HAP-1 (cell line): ENCODE results near the gene CHRDL2.

Experiments used
- DNase-seq, 2 experiments: peaks; one replicate each; pipeline ENCODE4 v3.0.0-alpha.2; 2016 to 2020; ENCODE audit warnings: low spot score in 2 of 2
- H3K27me3 ChIP-seq: fragments of 250-450 bp; sonication (Bioruptor Pico); 2 replicates; pipeline ENCODE4 v1.5.1; 2020; ENCODE audit warnings: low read depth, mild to moderate bottlenecking, moderate library complexity
- H3K36me3 ChIP-seq: fragments of 250-450 bp; sonication (Bioruptor Pico); replicated peaks from 2 replicates; pipeline ENCODE4 v1.5.1; 2020; ENCODE audit warnings: mild to moderate bottlenecking
- H3K4me1 ChIP-seq: fragments of 250-450 bp; sonication (Bioruptor Pico); 2 replicates; pipeline ENCODE4 v1.5.1; 2020; ENCODE audit warnings: mild to moderate bottlenecking
- H3K4me3 ChIP-seq: fragments of 250-450 bp; sonication (Bioruptor Pico); 2 replicates; pipeline ENCODE4 v1.5.1; 2020; ENCODE audit warnings: mild to moderate bottlenecking, moderate library complexity
- H3K9me3 ChIP-seq: fragments of 250-450 bp; sonication (Bioruptor Pico); 2 replicates; pipeline ENCODE4 v1.5.1; 2020; ENCODE audit warnings: mild to moderate bottlenecking, moderate library complexity
- in situ Hi-C: fragments of 300-500 bp; cut with MboI; formaldehyde crosslinking; loops from 3 replicates; pipeline ENCODE4 v1.14.3; 2020; ENCODE audit warnings: low sequenced_read_pairs, inconsistent platforms, mixed read lengths

The CHRDL2 gene

DNA sequence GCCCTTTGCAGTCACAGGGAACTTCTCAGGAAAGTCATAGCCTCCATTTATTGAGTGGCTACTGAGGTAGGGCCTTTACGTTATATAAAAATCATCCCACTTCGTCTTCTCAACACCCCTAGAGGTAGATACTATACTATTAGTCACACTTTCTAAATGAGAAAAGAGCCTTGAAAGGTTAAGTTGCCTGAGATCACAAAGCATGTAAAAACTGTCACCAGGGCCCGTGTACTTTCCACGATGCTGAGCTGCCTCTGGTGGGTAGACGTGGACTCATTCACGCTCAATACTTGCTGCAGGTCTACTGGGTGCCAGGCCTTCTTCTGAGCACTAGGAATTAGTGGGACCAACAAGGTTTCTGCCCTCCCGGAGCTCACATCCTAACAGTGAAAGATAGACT, 16.3 kb downstream of the CHRDL2 start:
- DNase-seq, result no peak
- Histone ChIP-seq H3K4me3 (no peak overlapping the region), H3K27me3 (no peaks in the 10 kb centered on the region), H3K36me3 (no peaks in the 10 kb centered on the region), H3K9me3 (no peaks in the 10 kb centered on the region), H3K4me1 (peaks cover 6% of the 10 kb centered on the region)
- in situ Hi-C loops, result no loop called here

DNA sequence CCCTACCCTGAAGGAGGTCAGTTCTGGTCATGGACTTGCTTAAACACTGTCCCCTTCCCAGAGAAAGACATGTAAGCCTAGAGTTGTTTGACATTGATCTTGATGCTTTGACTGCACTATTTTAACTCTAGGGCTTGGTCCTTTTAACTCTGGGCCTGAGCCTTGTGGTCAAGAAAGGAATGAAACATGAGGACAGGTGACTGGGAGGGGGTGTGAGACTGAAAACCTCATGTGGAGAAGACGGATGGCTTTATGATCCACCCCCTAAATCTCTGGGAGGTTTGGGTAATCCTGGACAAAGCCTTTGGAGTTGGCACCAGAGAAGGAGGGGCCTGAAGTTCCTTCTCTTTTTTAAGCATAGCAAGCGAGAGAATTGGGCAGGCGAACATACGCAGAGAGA, 17.5 kb downstream of the CHRDL2 start:
- Histone ChIP-seq H3K36me3 (no peaks in the 10 kb centered on the region), H3K4me3 (no peak overlapping the region), H3K9me3 (no peaks in the 10 kb centered on the region), H3K27me3 (no peaks in the 10 kb centered on the region), H3K4me1 (peaks cover 6% of the 10 kb centered on the region)
- in situ Hi-C loops, result no loop called here
- DNase-seq, result no peak

DNA sequence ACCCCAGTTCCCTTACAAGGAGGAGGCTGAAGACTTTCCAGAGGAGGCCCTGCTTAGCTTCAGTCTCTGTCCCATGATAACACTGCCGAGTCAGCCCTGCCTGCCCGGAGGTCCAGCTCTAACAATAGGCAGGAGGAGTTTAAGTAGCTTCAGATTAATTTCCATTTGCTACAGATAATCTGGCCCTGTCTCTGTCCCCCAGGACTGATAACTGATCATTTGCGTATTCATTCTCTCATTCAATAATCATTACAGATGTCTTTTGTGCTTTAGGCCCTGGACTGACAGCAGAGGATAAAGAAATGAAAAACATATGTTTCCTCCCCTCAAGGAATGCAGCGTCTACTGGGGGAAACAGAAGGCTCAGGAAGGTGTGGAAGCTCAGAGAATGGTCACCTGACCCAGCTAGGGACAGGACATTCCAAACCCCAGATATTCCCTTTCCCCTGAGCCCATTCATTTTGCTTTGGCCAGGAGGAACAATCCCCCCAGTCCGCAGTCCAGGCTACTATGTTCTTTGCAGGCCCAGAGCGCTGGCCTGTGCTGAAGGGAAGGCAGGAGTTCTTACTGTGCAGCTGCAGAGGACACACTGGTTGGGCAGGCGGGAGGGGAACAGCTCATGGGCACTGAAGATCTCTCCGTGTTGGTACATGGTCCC, 20.8 kb downstream of the CHRDL2 start:
- in situ Hi-C loops, result no loop called here
- DNase-seq, result peak; percentile 4 to 33
- Histone ChIP-seq H3K9me3 (no peaks in the 10 kb centered on the region), H3K4me1 (peaks cover 6% of the 10 kb centered on the region), H3K27me3 (no peaks in the 10 kb centered on the region), H3K4me3 (no peak overlapping the region), H3K36me3 (no peaks in the 10 kb centered on the region)

DNA sequence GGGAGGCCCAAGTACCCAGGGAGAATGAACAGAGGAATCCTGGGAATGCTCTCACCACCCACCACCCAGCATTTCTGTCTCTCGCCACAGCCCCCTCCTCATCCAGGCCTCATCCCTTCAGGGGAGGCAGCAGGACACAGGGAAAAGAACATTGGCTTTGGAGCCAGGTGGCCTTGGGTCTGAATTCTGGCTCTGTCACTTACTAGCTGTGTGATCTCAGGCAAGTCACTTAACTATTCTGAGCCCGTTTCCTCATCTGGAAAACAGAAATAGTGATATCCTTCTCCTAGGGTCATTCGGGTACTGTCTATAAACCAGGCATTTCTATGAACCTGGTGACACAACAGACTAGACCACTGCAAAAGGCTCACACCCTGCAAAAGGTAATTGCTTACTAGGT, 22.1 kb downstream of the CHRDL2 start:
- in situ Hi-C loops, result no loop called here
- H3K4me1 ChIP-seq, result peaks cover 6% of the 10 kb centered on the region
- H3K27me3 ChIP-seq, result no peaks in the 10 kb centered on the region
- no peaks in the 10 kb centered on the region for H3K9me3 ChIP-seq
- H3K4me3 ChIP-seq, result no peak overlapping the region
- no peak for DNase-seq
- no peaks in the 10 kb centered on the region for H3K36me3 ChIP-seq

DNA sequence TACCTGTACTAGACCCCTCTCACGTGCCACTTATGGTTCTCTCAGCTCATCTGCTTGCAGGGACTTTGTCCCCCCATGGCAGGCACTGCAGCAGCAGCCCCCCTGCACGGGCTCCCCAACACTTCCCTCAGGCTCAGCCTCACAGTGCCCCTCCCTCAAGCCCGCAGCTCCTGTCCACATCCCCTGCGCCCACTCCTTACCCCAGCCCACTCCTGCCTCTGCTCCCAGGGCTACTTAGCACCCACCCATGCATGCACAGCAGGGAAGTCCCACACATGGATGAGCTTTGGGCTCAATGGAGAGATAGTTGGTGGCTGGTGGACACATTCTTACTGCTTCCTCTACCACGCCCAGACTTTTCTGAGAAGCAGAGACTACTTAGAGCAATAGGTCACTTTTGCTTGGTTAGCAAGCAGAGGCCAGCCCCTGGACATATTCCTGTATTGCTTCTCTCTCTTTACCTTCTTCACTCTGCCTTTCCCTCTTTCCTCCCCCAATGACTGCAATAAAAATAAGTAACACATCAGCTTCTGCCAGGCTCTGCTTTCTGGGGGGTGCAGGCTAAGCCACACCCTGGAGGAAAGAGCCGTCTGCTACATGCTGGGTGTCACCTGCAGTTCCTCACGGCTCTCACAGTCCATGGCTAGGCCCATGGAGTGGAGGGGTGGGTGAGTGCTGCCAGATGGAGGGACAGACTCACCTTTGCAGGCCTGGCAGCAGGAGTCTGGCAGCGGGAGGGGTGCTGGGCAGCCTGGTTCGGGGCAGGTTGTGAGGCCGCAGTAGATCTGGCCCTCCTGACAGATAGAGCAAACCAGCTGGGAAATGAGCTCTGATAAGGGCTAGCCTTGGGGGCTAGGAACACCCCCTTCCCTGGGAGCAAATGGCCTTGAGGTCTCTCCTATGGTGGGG, 23.4 kb downstream of the CHRDL2 start:
- H3K9me3 ChIP-seq, result no peaks in the 10 kb centered on the region
- no peak for DNase-seq
- H3K4me3 ChIP-seq, result no peak overlapping the region
- H3K27me3 ChIP-seq, result no peaks in the 10 kb centered on the region
- in situ Hi-C loops, result no loop called here
- no peaks in the 10 kb centered on the region for H3K36me3 ChIP-seq
- peaks cover 6% of the 10 kb centered on the region for H3K4me1 ChIP-seq

DNA sequence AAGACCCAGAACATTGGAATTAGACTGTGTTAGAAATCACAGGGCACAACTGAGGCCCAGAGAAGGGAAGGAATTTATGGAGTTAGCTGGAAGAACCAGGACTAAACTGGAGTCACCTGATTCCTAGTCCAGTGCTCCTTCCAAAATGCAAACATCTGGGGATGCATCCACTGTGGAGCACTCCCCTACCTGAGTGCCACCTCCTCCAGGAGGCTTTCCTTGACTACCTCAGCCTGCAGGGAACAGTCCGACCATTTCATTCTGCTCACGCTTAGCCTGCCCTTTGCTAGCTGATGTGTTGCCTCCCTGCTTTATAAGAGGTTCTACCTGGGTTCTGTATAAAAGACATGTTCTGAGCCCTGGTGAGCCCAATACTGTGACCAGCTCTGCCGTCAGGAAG, 24.0 kb downstream of the CHRDL2 start:
- Histone ChIP-seq H3K36me3 (no peaks in the 10 kb centered on the region), H3K4me1 (peaks cover 6% of the 10 kb centered on the region), H3K27me3 (no peaks in the 10 kb centered on the region), H3K9me3 (no peaks in the 10 kb centered on the region), H3K4me3 (no peak overlapping the region)
- DNase-seq, result no peak
- in situ Hi-C loops, result no loop called here

DNA sequence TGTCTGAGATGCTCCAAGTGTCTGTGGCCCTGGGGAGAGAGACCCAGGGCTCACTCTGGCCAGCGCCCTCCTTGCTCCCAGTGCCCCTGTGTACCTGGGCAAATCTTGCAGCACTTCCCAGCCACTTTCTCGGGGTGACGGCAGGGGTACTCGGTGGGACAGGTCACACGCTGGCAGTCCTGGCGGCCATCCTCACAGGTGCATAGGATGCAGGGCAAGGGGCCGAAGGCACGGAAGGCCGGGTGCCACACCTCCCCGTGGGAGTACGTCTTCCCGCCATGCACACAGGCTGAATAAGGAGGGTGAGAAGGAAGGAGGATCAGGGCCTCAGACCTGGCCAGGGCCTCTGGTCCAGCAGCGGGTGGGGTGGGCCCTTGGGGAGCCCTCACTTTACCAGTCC, 28.0 kb downstream of the CHRDL2 start:
- no peak for DNase-seq
- no peaks in the 10 kb centered on the region for H3K9me3 ChIP-seq
- H3K36me3 ChIP-seq, result no peaks in the 10 kb centered on the region
- in situ Hi-C loops, result no loop called here
- H3K27me3 ChIP-seq, result no peaks in the 10 kb centered on the region
- H3K4me3 ChIP-seq, result no peak overlapping the region
- no peaks in the 10 kb centered on the region for H3K4me1 ChIP-seq

DNA sequence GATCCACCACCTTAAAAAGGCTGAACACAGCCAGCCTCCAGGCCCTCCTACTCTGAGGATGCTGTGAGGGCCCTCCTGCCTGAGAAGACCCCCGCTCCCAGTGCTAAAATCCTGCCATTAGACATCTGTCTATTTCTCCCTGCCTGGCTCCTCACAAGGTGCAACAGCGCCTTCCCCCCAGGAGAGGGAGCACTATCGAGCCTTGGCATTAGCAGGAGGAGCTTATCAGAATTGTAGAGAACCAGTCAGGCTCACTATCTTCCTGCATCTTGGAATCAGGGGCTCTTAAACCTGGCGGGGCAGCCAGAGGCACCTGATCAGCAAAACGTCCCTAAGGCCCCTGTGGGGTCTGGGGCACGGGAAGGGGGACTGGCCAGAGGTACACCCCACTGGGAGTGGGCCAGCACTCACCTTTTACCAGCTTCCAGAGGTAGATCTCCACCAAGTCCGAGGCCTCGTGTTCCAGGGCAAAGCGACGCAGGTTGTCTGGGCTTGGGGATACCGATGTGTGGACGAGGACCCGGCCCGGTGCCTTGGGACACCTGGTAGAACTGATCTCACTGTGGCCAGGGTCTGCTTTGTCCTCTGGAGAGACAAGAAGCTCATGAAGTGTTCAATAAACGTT, 28.7 kb downstream of the CHRDL2 start:
- no peaks in the 10 kb centered on the region for H3K27me3 ChIP-seq
- no peaks in the 10 kb centered on the region for H3K4me1 ChIP-seq
- H3K4me3 ChIP-seq, result no peak overlapping the region
- H3K9me3 ChIP-seq, result no peaks in the 10 kb centered on the region
- in situ Hi-C loops, result no loop called here
- H3K36me3 ChIP-seq, result no peaks in the 10 kb centered on the region
- peak; percentile 57 to 81 for DNase-seq

DNA sequence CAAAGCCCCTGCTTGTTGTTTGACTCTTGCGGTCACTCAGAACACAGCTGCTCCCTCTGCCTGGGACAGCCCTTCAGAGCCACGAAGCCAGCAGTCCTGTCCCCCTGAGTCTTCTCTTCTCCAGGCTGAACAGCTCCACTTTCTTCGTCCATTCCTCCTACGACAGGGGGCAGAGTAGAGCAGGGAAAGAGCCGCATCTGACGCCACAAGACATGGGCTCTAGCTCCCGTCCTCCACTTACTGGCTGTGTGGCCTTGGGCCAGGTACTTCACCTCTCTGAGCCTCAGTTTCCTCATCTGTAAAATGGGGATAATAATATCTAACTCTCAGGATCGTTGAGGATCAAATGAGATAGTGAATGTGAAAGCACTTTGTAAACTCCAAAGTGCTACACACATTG, 29.9 kb downstream of the CHRDL2 start:
- in situ Hi-C loops, result no loop called here
- Histone ChIP-seq H3K27me3 (no peaks in the 10 kb centered on the region), H3K9me3 (no peaks in the 10 kb centered on the region), H3K4me1 (no peaks in the 10 kb centered on the region), H3K4me3 (no peak overlapping the region), H3K36me3 (no peaks in the 10 kb centered on the region)
- peak in 1 of 2 experiments; percentile 51 for DNase-seq

DNA sequence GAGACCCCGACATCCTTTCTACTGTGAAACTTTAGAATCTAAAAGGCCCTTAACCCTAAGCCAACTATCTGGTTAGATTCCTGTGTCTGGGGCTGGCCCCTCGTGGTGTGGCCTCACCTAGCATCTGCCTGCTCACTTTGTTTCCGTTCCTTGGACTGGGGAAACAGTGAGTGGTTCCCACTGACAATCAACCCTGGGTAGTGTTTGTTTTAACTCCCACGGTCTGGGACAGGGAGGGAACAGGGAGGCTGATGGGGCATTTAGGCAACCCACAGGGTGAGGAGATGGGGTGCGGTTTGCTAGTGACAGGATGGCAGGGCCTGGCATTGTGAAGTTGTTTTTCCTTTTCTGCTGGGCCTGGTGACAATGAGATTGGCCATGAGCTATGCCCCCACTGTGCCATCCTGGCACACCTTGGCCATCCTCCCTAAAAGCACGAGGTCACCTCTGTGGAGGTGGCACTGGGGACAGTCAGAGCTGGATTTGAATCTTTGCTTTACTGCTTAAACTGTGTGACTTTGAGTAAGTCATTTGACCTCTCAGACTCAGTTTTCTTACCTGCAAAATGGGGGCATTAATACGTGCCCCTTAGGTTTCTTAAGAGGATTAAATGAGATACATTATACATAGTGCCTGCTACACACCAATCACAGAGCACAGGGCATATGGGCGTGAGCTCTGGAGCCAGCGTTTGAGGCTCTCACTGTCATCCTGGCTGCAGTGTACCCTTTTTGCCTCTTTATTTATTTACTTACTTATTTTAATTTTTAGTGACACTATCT, 31.4 kb downstream of the CHRDL2 start:
- Histone ChIP-seq H3K4me1 (no peaks in the 10 kb centered on the region), H3K36me3 (no peaks in the 10 kb centered on the region), H3K4me3 (no peak overlapping the region), H3K27me3 (no peaks in the 10 kb centered on the region), H3K9me3 (no peaks in the 10 kb centered on the region)
- in situ Hi-C loops, result no loop called here
- no peak for DNase-seq

DNA sequence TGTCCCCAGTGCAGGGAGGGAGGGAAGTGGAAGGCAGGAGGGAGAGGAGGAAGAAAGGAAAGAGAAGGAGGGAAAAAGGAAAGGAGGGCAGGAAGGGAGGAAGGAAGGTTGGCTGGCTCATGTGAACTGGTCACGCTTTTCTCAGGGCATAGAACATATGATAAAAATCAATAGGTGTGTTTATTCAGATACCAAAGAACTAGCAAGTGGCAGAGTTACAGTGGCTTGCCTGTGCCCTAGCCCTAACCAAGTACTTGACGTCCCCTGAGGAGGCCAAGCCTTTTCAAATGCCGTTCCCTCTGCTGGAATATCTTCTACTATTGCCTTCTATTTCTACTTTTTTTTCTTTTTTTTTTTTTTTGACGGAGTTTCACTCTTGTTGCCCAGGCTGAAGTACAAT, 33.5 kb downstream of the CHRDL2 start:
- Histone ChIP-seq H3K4me1 (no peaks in the 10 kb centered on the region), H3K9me3 (no peaks in the 10 kb centered on the region), H3K36me3 (no peaks in the 10 kb centered on the region), H3K4me3 (no peak overlapping the region), H3K27me3 (no peaks in the 10 kb centered on the region)
- in situ Hi-C loops, result no loop called here
- DNase-seq, result no peak

DNA sequence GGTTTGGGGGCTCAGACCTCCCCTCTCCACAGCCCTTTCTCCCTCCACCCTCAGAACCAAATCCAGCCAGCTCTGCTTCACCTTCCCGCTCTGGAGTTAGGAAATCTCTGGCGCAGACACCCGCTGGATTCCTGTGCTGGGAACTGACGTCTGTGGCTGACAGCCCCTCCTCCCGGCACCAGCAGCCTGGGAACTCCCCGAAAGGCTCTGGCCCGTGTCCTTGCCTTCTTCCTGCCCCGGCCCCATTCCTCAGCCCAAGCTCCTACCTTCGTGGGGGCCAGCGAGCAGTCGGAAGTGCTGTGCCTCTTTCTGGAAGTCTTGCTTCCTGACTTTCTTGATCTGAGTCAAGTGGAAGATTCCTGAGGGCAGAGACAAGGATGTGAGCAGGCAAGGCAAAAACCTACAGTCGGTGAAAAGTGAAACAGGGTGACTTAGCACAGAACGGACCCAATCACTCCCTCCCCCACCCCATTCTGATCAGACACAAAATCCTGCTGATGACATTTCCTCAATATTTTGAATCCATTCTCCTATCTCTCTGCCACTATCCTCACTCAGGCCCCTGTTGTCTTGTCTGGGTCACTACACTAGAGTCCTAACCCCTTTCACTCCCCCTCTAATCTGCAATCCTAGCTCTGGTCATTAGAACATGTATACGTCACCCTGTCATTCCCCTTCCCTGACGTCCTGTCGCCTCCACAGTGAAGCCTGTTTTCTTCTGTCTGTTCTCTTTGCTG, 34.1 kb downstream of the CHRDL2 start:
- Histone ChIP-seq H3K36me3 (no peaks in the 10 kb centered on the region), H3K4me1 (no peaks in the 10 kb centered on the region), H3K4me3 (no peak overlapping the region), H3K9me3 (no peaks in the 10 kb centered on the region), H3K27me3 (no peaks in the 10 kb centered on the region)
- in situ Hi-C loops, result no loop called here
- DNase-seq, result no peak

DNA sequence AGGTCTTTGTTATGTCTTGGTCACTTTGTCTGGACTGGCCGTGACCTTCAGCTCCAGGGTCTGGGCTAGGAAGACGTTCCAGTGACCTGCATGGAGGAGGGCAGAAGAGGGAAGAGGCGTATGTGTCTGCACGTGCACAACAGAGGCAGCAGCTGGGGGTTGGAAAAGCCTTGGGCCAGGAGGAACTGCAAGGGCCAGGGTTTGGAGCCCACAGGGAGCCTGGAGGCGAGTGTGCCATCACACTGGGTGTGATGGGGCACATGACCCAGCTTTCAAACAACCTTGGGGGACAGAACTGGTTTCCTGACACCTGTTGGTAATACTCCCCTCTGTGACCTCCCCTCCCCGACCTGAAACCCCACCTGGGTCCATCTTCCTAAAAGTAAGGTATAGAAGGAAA, 34.7 kb downstream of the CHRDL2 start:
- H3K36me3 ChIP-seq, result no peaks in the 10 kb centered on the region
- H3K4me1 ChIP-seq, result no peaks in the 10 kb centered on the region
- no peak for DNase-seq
- no peak overlapping the region for H3K4me3 ChIP-seq
- in situ Hi-C loops, result no loop called here
- no peaks in the 10 kb centered on the region for H3K9me3 ChIP-seq
- no peaks in the 10 kb centered on the region for H3K27me3 ChIP-seq
